Activated T-helper 9 cell treated with anti-CD3 and anti-CD28 coated beads, Interleukin-2, amount 50 U/mL, for 16 hours (primary cell): ENCODE results near the gene HDGFL2.

Experiments
- DNase-seq: peaks from one replicate; pipeline ENCODE4 v3.0.0-alpha.2; 2020; ENCODE audit warnings: low read depth

HDGFL2 gene

GRCh38 chr19:4499855-4500254 is 27.8 kb downstream of the HDGFL2 start:
- DNase-seq = no peak

GRCh38 chr19:4500841-4501591 is 28.9 kb downstream of the HDGFL2 start:
- DNase-seq = no peak

- no peak for DNase-seq
These were observed 29.6 kb downstream of the HDGFL2 start for GRCh38 chr19:4501691-4502090.

GRCh38 chr19:4502282-4503131 is 30.4 kb downstream of the HDGFL2 start:
- DNase-seq = no peak

- no peak for DNase-seq
These were observed 31.2 kb downstream of the HDGFL2 start for GRCh38 chr19:4503132-4503824.

GRCh38 chr19:4503825-4504170 is 31.7 kb downstream of the HDGFL2 start:
- no peak for DNase-seq

- no peak for DNase-seq
These were observed 32.2 kb downstream of the HDGFL2 start for GRCh38 chr19:4504297-4504701.

GRCh38 chr19:4504891-4505569 is 32.9 kb downstream of the HDGFL2 start:
- no peak for DNase-seq

GRCh38 chr19:4505570-4506448 is 33.7 kb downstream of the HDGFL2 start:
- no peak for DNase-seq

- no peak for DNase-seq
These were observed 34.5 kb downstream of the HDGFL2 start for GRCh38 chr19:4506449-4507149.

GRCh38 chr19:4507150-4507452 is 35.0 kb downstream of the HDGFL2 start:
- DNase-seq = no peak

- DNase-seq = no peak
These were observed 35.7 kb downstream of the HDGFL2 start for GRCh38 chr19:4507804-4508203.

GRCh38 chr19:4508698-4509097 is 36.6 kb downstream of the HDGFL2 start:
- no peak for DNase-seq

- no peak for DNase-seq
These were observed 38.5 kb downstream of the HDGFL2 start for GRCh38 chr19:4510435-4511255.

GRCh38 chr19:4511300-4512054 is 39.4 kb downstream of the HDGFL2 start:
- no peak for DNase-seq

- no peak for DNase-seq
These were observed 40.0 kb downstream of the HDGFL2 start for GRCh38 chr19:4512070-4512469.

- no peak for DNase-seq
These were observed 41.2 kb downstream of the HDGFL2 start for GRCh38 chr19:4513248-4513647.

- no peak for DNase-seq
These were observed 43.6 kb downstream of the HDGFL2 start for GRCh38 chr19:4515732-4516131.
